DND-41 (cell line): Measurements from ENCODE around the gene TAPT1.

ENCODE experiments used
- ATAC-seq: fragments of 200-7000 bp; cut with Tn5 transposase; 3 replicates; pipeline ENCODE4 v1.9.1; 2021; ENCODE audit warnings: low read depth; ENCODE audit not compliant: insufficient read depth
- DNase-seq: peaks from one replicate; pipeline ENCODE4 v3.0.0-alpha.2; 2020
- H2AFZ ChIP-seq: 2 replicates; pipeline ENCODE4 v1.6.0; 2012; ENCODE audit warnings: low read depth, low read length
- H3K27ac ChIP-seq: 2 replicates; pipeline ENCODE4 v1.5.1; 2012; ENCODE audit warnings: low read length, inconsistent platforms
- H3K27me3 ChIP-seq: fragments of 200-600 bp; sonication (generic); 2 replicates; pipeline ENCODE4 v1.6.0; 2012; ENCODE audit warnings: low read length, mild to moderate bottlenecking, inconsistent platforms; ENCODE audit not compliant: insufficient read depth, poor library complexity
- H3K36me3 ChIP-seq: 2 replicates; pipeline ENCODE4 v1.5.1; 2012; ENCODE audit warnings: low read length, inconsistent platforms; ENCODE audit not compliant: insufficient read depth
- H3K4me1 ChIP-seq: 2 replicates; pipeline ENCODE4 v1.5.1; 2012; ENCODE audit warnings: mild to moderate bottlenecking, low read length; ENCODE audit not compliant: insufficient read depth
- H3K4me2 ChIP-seq: 2 replicates; pipeline ENCODE4 v1.6.0; 2012; ENCODE audit warnings: mild to moderate bottlenecking, moderate library complexity, low read length, inconsistent platforms; ENCODE audit not compliant: insufficient read depth
- H3K4me3 ChIP-seq, 2 experiments: fragments of 200-600 bp in 1 of 2; shearing (Covaris generic) in 1 of 2; 2 replicates each; pipeline ENCODE4 v1.5.1; 2012 to 2016; ENCODE audit warnings: inconsistent platforms in 2 of 2, low read length in 2 of 2, mild to moderate bottlenecking in 2 of 2, low read depth in 1 of 2, moderate library complexity in 1 of 2
- H3K79me2 ChIP-seq: 2 replicates; pipeline ENCODE4 v1.6.0; 2012; ENCODE audit warnings: low read length, inconsistent platforms; ENCODE audit not compliant: insufficient read depth
- H3K9ac ChIP-seq: 2 replicates; pipeline ENCODE4 v1.6.0; 2012; ENCODE audit warnings: low read depth, mild to moderate bottlenecking, inconsistent platforms, low read length, moderate library complexity
- H3K9me3 ChIP-seq: 2 replicates; pipeline ENCODE4 v1.5.1; 2012; ENCODE audit warnings: low read length, moderate library complexity, mild to moderate bottlenecking, inconsistent platforms; ENCODE audit not compliant: insufficient read depth, severe bottlenecking
- H4K20me1 ChIP-seq: 2 replicates; pipeline ENCODE4 v1.6.0; 2012; ENCODE audit warnings: low read length; ENCODE audit not compliant: insufficient read depth
- CTCF ChIP-seq: IDR thresholded peaks from 2 replicates; pipeline ENCODE4 v1.5.1; 2012; ENCODE audit warnings: borderline replicate concordance, low read length, moderate library complexity, mild to moderate bottlenecking; ENCODE audit not compliant: poor library complexity, severe bottlenecking; ENCODE audit errors: extremely low read depth
- EZH2 ChIP-seq: IDR thresholded peaks from 3 replicates; pipeline ENCODE4 v1.6.1; 2012; ENCODE audit warnings: borderline replicate concordance, low read depth, mild to moderate bottlenecking, moderate library complexity, low read length, inconsistent platforms; ENCODE audit not compliant: severe bottlenecking

Gene TAPT1

GRCh38 chr4:16194214-16194613 lies 32.1 kb downstream of the TAPT1 start:
- Histone ChIP-seq H3K4me1 (no peaks in the 10 kb centered on the region), H3K4me3 (no peak overlapping the region), H3K9me3 (no peaks in the 10 kb centered on the region), H3K79me2 (no peaks in the 10 kb centered on the region; the same call in 1 of the 2 replicates), H4K20me1 (peaks cover 3% of the 10 kb centered on the region; the same call in 1 of the 2 replicates), H3K27me3 (no peaks in the 10 kb centered on the region), H3K4me2 (no peak overlapping the region), H3K36me3 (peaks cover 50% of the 10 kb centered on the region), H2AFZ (no peak overlapping the region), H3K9ac (no peak overlapping the region), H3K27ac (no peak overlapping the region)
- DNase-seq: no peak
- no peak for ATAC-seq
- TF ChIP-seq EZH2 (no peak), CTCF (no peak)

GRCh38 chr4:16192631-16193518 lies 33.4 kb downstream of the TAPT1 start:
- TF ChIP-seq CTCF (no peak), EZH2 (no peak)
- DNase-seq (no peak), ATAC-seq (no peak)
- Histone ChIP-seq H3K9me3 (no peaks in the 10 kb centered on the region), H3K27ac (no peak overlapping the region), H3K4me2 (no peak overlapping the region), H3K4me3 (no peak overlapping the region), H3K36me3 (peaks cover 56% of the 10 kb centered on the region), H3K9ac (no peak overlapping the region), H3K79me2 (no peaks in the 10 kb centered on the region; the same call in 1 of the 2 replicates), H2AFZ (no peak overlapping the region), H3K4me1 (no peaks in the 10 kb centered on the region), H3K27me3 (no peaks in the 10 kb centered on the region), H4K20me1 (peaks cover 3% of the 10 kb centered on the region; the same call in 1 of the 2 replicates)

DNA sequence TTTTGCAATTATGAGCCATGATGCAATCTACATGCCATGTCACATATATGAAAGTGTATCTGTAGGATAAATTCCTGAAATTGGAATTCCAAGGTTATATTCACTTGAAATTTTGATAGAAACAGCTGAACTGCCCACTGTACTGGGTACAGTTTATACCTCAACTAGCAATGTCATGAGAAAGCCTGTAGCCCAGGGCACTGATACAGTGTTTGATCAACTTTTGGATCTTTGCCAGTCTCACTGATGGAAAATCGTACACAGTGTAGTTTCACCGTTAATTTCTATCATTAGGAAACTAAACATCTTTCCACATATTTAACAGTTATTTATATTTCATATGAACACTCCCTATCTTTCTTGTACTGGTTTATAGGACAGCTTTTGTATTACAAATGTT lies 34.2 kb downstream of the TAPT1 start:
- Histone ChIP-seq H2AFZ (no peak overlapping the region), H3K79me2 (no peaks in the 10 kb centered on the region; the same call in 1 of the 2 replicates), H3K9ac (no peak overlapping the region), H3K27me3 (no peaks in the 10 kb centered on the region), H4K20me1 (peaks cover 3% of the 10 kb centered on the region; the same call in 1 of the 2 replicates), H3K4me2 (no peak overlapping the region), H3K27ac (no peak overlapping the region), H3K36me3 (peaks cover 60% of the 10 kb centered on the region), H3K4me1 (no peaks in the 10 kb centered on the region), H3K4me3 (no peak overlapping the region), H3K9me3 (no peaks in the 10 kb centered on the region)
- DNase-seq: no peak
- TF ChIP-seq EZH2 (no peak), CTCF (no peak)
- ATAC-seq: no peak
